Activated T-cell treated with anti-CD3 and anti-CD28 coated beads, Interleukin-2, amount 50 U/mL, for 72 hours (primary cell): Measurements from ENCODE around the gene NR5A2. TPM values are rescaled to one million over a fixed set of nuclear protein-coding genes. Genes with fewer than 3 reads are reported as not detected.
A peak's percentile ranks its signal among the peaks of the same experiment; 100 is the strongest.

Experiments used
- ATAC-seq, 2 donors: fragments of 150-1000 bp; cut with Tn5 transposase; replicated peaks in 1 of 2; 2 replicates each; pipeline ENCODE4 v1.10.0; 2021; ENCODE audit warnings: moderate library complexity in 2 of 2, mild to moderate bottlenecking in 1 of 2
- DNase-seq, 2 donors: peaks; one replicate each; pipeline ENCODE4 v3.0.0; 2021 to 2022; ENCODE audit warnings: mixed read lengths in 1 of 2
- H3K27ac Mint-ChIP-seq: one replicate; pipeline ENCODE4 v1.8.0; 2022; ENCODE audit warnings: mild to moderate bottlenecking, moderate library complexity, mixed read lengths
- H3K27me3 Mint-ChIP-seq: one replicate; pipeline ENCODE4 v1.8.0; 2022; ENCODE audit warnings: low read depth, mixed read lengths
- H3K36me3 Mint-ChIP-seq, 2 donors: one replicate each; pipeline ENCODE4 v1.8.0; 2022; ENCODE audit warnings: mixed read lengths in 2 of 2, mild to moderate bottlenecking in 1 of 2; ENCODE audit not compliant: insufficient read depth in 2 of 2
- H3K4me1 Mint-ChIP-seq: one replicate; pipeline ENCODE4 v1.8.0; 2022; ENCODE audit warnings: low read depth, mixed read lengths
- H3K4me3 Mint-ChIP-seq, 2 donors: one replicate each; pipeline ENCODE4 v1.8.0; 2022; ENCODE audit warnings: mild to moderate bottlenecking in 2 of 2, mixed read lengths in 2 of 2, moderate library complexity in 2 of 2
- H3K9me3 Mint-ChIP-seq, 2 donors: one replicate each; pipeline ENCODE4 v1.8.0; 2022; ENCODE audit warnings: mixed read lengths in 2 of 2
- total RNA-seq, 2 donors: library from RNA; stranded (reverse); gene quantifications; one replicate each; pipeline ENCODE4 v1.2.3, GENCODE V29; 2022

NR5A2 gene
- total RNA-seq, 2 donors from 2014 or later, result 0.07 to 0.16 TPM

DNA sequence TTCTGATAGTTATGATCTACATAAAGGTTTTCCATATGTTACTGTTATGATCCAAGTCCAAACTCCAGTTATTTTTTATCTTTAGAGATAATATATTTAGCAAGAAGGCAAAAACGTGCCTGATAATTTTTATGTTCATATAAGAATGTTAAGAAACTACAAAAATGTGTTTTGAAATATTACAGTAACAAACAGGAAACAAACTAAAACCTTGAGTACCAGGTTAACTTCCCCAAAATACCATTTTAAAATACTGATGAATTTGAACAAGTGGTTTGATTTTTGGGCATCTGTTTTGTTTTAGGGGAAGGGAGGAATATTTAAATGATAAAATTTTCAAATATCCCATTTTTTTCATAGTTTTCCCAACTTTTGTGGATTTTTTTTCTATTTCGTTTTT, 124.8 kb downstream of the NR5A2 start:
- H3K36me3 Mint-ChIP-seq, result no peaks in the 10 kb centered on the region
- H3K4me1 Mint-ChIP-seq, result peaks cover 61% of the 10 kb centered on the region
- ATAC-seq (no peak), DNase-seq (no peak)
- H3K27me3 Mint-ChIP-seq, result no peaks in the 10 kb centered on the region
- H3K4me3 Mint-ChIP-seq, result no peak overlapping the region
- no peak overlapping the region for H3K27ac Mint-ChIP-seq
- no peaks in the 10 kb centered on the region for H3K9me3 Mint-ChIP-seq

GRCh38 chr1:200153277-200154055, 126.0 kb downstream of the NR5A2 start:
- ATAC-seq, result peak; percentile 82 to 83
- H3K4me3 Mint-ChIP-seq, result peak overlapping the region; percentile 75 to 97
- no peaks in the 10 kb centered on the region for H3K36me3 Mint-ChIP-seq
- no peaks in the 10 kb centered on the region for H3K9me3 Mint-ChIP-seq
- H3K27ac Mint-ChIP-seq, result peak overlapping the region; percentile 97
- H3K27me3 Mint-ChIP-seq, result no peaks in the 10 kb centered on the region
- peak; percentile 62 to 64 for DNase-seq
- peaks cover 61% of the 10 kb centered on the region for H3K4me1 Mint-ChIP-seq

GRCh38 chr1:200154069-200154767, 126.7 kb downstream of the NR5A2 start:
- H3K9me3 Mint-ChIP-seq, result no peaks in the 10 kb centered on the region
- no peaks in the 10 kb centered on the region for H3K27me3 Mint-ChIP-seq
- peak overlapping the region; percentile 63 for H3K27ac Mint-ChIP-seq
- no peaks in the 10 kb centered on the region for H3K36me3 Mint-ChIP-seq
- H3K4me3 Mint-ChIP-seq, result peak overlapping the region; percentile 78 to 80
- DNase-seq (peak; percentile 62 to 66), ATAC-seq (peak; percentile 78 to 80)
- peaks cover 61% of the 10 kb centered on the region for H3K4me1 Mint-ChIP-seq

GRCh38 chr1:200157715-200158114, 130.2 kb downstream of the NR5A2 start:
- Mint-ChIP-seq H3K27ac (no peak overlapping the region), H3K4me3 (no peak overlapping the region), H3K4me1 (peaks cover 29% of the 10 kb centered on the region), H3K27me3 (no peaks in the 10 kb centered on the region), H3K9me3 (no peaks in the 10 kb centered on the region), H3K36me3 (no peaks in the 10 kb centered on the region)
- ATAC-seq, result no peak
- no peak for DNase-seq

GRCh38 chr1:200161801-200162200, 134.3 kb downstream of the NR5A2 start:
- Mint-ChIP-seq H3K4me3 (no peak overlapping the region), H3K27ac (no peak overlapping the region)

DNA sequence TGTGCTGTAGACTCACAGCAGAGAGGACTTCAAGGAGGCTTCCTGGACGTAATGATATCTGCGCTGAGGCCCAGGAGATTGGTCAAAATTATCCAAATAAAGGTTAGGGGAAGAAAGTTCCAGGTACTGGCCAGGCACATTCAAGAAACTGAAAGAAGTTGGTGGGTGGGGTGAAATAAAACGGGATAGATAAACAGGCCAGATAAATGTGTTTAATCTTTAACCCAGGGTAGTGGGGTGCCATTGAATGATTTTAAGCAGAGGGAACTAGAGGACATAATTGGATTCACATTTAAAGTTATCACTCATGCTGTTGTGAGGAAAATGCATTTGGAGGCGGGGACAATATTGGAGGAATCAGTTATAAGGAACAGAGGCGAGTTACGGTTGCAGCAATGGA, 134.7 kb downstream of the NR5A2 start:
- Mint-ChIP-seq H3K36me3 (no peaks in the 10 kb centered on the region), H3K27ac (no peak overlapping the region), H3K4me3 (no peak overlapping the region), H3K27me3 (no peaks in the 10 kb centered on the region), H3K4me1 (no peaks in the 10 kb centered on the region), H3K9me3 (no peaks in the 10 kb centered on the region)
- ATAC-seq (no peak), DNase-seq (no peak)

More at GRCh38 chr1:200161801-200162200, 134.3 kb downstream of the NR5A2 start:
- no peak for ATAC-seq
- H3K9me3 Mint-ChIP-seq, result no peaks in the 10 kb centered on the region
- no peaks in the 10 kb centered on the region for H3K27me3 Mint-ChIP-seq
- no peaks in the 10 kb centered on the region for H3K36me3 Mint-ChIP-seq
- no peak for DNase-seq
- no peaks in the 10 kb centered on the region for H3K4me1 Mint-ChIP-seq

- H3K4me3 Mint-ChIP-seq, result no peak overlapping the region
- DNase-seq (no peak), ATAC-seq (no peak)
- H3K27me3 Mint-ChIP-seq, result no peaks in the 10 kb centered on the region
- peak overlapping the region; percentile 60 for H3K27ac Mint-ChIP-seq
- no peaks in the 10 kb centered on the region for H3K9me3 Mint-ChIP-seq
- H3K36me3 Mint-ChIP-seq, result no peaks in the 10 kb centered on the region
- H3K4me1 Mint-ChIP-seq, result no peaks in the 10 kb centered on the region
These were observed 135.4 kb downstream of the NR5A2 start for GRCh38 chr1:200162877-200163276.

DNA sequence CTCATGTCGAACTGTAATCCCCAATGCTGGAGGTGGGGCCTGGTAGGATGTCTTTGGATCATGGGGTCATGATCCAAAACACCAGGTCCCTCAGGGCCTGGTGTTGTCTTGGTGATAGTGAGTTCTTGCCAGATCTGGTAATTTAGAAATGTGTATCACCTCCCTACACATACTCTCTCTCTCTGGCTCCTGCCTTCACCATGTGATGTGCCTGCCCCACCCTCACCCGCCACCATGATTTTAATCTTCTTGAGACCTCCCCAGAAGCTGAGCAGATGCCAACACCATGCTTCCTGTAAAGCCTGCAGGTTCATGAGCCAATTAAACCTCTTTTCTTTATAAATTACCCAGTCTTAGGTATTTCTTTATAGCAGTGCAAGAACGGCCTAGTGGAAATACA, 136.4 kb downstream of the NR5A2 start:
- H3K4me1 Mint-ChIP-seq, result no peaks in the 10 kb centered on the region
- H3K36me3 Mint-ChIP-seq, result no peaks in the 10 kb centered on the region
- H3K4me3 Mint-ChIP-seq, result no peak overlapping the region
- no peak for ATAC-seq
- H3K9me3 Mint-ChIP-seq, result no peaks in the 10 kb centered on the region
- H3K27me3 Mint-ChIP-seq, result no peaks in the 10 kb centered on the region
- H3K27ac Mint-ChIP-seq, result no peak overlapping the region
- no peak for DNase-seq

- peaks cover 4% of the 10 kb centered on the region for H3K27me3 Mint-ChIP-seq
- no peaks in the 10 kb centered on the region for H3K9me3 Mint-ChIP-seq
- no peak overlapping the region for H3K27ac Mint-ChIP-seq
- ATAC-seq, result no peak
- DNase-seq, result no peak
- no peaks in the 10 kb centered on the region for H3K36me3 Mint-ChIP-seq
- H3K4me3 Mint-ChIP-seq, result no peak overlapping the region
- H3K4me1 Mint-ChIP-seq, result no peaks in the 10 kb centered on the region
These were observed 138.1 kb downstream of the NR5A2 start for GRCh38 chr1:200165493-200166220.

DNA sequence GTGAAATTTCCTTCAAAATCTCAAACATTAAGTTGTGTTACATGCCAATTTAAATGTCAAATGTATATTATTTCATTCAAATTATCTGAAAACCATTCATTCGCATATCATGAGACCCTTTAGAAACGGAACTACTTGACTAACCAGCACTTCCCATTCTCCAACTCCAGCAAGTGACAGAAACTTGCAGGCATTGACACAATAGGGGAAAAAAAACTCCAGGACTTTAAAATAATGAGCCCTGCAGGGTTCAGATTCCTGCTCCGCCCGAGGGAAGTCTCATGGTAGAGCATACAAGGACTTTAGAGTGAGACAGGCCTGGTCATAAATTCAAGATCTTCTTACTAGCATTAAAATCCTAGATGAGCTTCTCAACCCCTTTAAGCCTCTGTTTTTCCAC, 138.9 kb downstream of the NR5A2 start:
- Mint-ChIP-seq H3K9me3 (no peaks in the 10 kb centered on the region), H3K4me3 (no peak overlapping the region), H3K36me3 (no peaks in the 10 kb centered on the region), H3K4me1 (no peaks in the 10 kb centered on the region), H3K27ac (no peak overlapping the region), H3K27me3 (peaks cover 6% of the 10 kb centered on the region)
- DNase-seq (no peak), ATAC-seq (no peak)

DNA sequence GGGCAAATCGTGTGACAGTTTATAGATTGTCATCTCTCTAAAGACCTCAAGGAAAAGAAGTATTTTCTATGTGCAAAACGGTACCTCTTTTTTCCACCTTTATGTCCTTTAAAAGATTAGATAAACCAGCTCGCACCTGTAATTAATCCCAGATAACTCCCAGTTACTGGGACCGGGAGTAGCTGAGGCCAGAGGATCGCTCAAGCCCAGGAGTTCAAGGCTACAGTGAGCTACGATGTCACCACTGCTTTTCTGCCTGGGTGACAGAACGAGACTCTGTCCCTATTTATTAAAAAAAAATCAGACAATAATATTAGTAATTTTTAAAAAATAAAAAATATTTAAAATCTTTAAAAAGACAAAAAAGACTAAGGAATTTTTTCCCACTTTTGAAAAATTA, 141.4 kb downstream of the NR5A2 start:
- DNase-seq, result no peak
- H3K27me3 Mint-ChIP-seq, result peaks cover 6% of the 10 kb centered on the region
- no peaks in the 10 kb centered on the region for H3K36me3 Mint-ChIP-seq
- no peak overlapping the region for H3K27ac Mint-ChIP-seq
- ATAC-seq, result no peak
- no peaks in the 10 kb centered on the region for H3K4me1 Mint-ChIP-seq
- H3K9me3 Mint-ChIP-seq, result no peaks in the 10 kb centered on the region
- no peak overlapping the region for H3K4me3 Mint-ChIP-seq

- Mint-ChIP-seq H3K27me3 (peaks cover 15% of the 10 kb centered on the region), H3K4me1 (no peaks in the 10 kb centered on the region), H3K36me3 (no peaks in the 10 kb centered on the region), H3K27ac (no peak overlapping the region), H3K4me3 (no peak overlapping the region), H3K9me3 (no peaks in the 10 kb centered on the region)
- no peak for DNase-seq
- ATAC-seq, result no peak
These were observed 144.8 kb downstream of the NR5A2 start for GRCh38 chr1:200172311-200172710.

DNA sequence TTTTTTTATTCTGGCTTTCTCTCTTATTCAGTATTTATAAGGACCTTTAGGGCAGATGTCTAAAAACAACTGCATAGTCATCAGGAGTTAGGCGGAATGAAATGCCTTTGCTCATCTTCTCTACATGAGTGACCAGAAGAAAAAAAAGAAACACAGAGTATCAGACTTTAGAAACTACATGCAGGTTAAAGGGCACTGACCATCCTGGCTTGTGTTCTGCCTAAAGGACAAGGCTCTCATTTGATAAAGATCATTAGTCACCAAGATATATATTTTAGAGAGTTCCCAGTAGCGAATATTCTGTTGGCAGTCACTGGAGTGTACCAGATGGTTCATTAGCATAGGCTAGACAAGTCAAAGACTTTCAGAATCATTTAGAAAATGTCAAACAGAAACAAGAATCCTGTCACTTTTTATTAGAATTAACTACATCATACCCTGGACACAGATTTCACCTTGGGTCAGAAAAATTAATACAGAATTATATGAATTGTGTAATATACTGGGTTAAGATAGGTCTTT, 145.6 kb downstream of the NR5A2 start:
- no peaks in the 10 kb centered on the region for H3K9me3 Mint-ChIP-seq
- no peaks in the 10 kb centered on the region for H3K36me3 Mint-ChIP-seq
- H3K4me3 Mint-ChIP-seq, result no peak overlapping the region
- H3K27ac Mint-ChIP-seq, result no peak overlapping the region
- ATAC-seq (no peak), DNase-seq (no peak)
- H3K27me3 Mint-ChIP-seq, result peaks cover 15% of the 10 kb centered on the region
- no peaks in the 10 kb centered on the region for H3K4me1 Mint-ChIP-seq
